Sciatic nerve (tissue), 2 donors: ENCODE data around the gene IL17RE. TPM values are rescaled to one million over a fixed set of nuclear protein-coding genes. Genes with fewer than 3 reads are reported as not detected.
"Not testable (repeated sequence)": the region's sequence is repeated elsewhere in the genome, so short reads cannot be mapped to it uniquely, and the experiment has no call there.

Experiments
- ATAC-seq: fragments of 200-7000 bp; cut with Tn5 transposase; one replicate; pipeline ENCODE4 v1.9.1; 2020; ENCODE audit warnings: mild to moderate bottlenecking, moderate library complexity
- DNase-seq: peaks from one replicate; pipeline ENCODE4 v3.0.0-alpha.2; 2020; ENCODE audit warnings: low spot score
- intact Hi-C: fragments of 100-400 bp; cut with DNase I; formaldehyde crosslinking; loops from one replicate; pipeline ENCODE4 v1.14.2; 2022
- total RNA-seq: library from RNA; stranded (reverse); fragmentation: NEBNext Ultra II Directional; extraction: Animal tissue kit (Norgen Biotek cat#: 25700); gene quantifications from one replicate; pipeline ENCODE4 v1.2.1, GENCODE V29; 2021
- donor health status: DM: no; HTN: no; CAD: no.
- donor health status: DM: no; HTN: no; CAD: no.

IL17RE gene
- total RNA-seq, 1 donor from 2014 or later, result 5.3 TPM

DNA sequence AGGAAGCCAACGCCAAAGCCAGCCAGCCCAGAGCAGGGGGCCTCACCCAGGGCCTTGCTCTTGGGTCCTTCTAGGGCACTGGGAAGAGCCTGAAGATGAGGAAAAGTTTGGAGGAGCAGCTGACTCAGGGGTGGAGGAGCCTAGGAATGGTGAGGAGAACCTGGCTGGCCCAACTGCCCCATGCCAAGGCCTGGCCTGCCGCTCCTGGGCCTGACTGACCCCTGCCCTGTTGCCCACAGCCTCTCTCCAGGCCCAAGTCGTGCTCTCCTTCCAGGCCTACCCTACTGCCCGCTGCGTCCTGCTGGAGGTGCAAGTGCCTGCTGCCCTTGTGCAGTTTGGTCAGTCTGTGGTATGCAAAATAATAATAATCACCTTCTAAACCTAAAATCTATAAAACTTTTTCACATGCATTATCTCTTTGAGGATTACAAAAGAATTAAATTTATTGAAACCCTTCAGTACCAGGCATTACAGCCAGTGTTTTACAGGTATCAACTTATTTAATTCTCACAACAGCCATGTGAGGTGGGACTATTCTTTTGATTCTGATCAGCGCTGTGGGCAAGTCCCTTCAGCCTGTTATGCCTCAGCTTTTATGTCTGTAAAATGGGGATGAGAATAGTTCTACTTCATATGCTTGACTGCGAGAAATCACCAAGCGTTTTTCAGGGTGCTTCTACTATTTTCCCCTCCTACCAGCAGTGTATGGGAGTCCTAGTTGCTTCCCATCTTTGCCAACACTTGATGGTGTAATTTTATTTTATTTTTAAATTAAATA lies 15.8 kb downstream of the IL17RE start:
- intact Hi-C loops, result loop anchor here (10.0 kb wide), 1 partner anchor 74 kb away; the partner anchor contains the start of gene RPUSD3
- DNase-seq (no peak), ATAC-seq (no peak)

DNA sequence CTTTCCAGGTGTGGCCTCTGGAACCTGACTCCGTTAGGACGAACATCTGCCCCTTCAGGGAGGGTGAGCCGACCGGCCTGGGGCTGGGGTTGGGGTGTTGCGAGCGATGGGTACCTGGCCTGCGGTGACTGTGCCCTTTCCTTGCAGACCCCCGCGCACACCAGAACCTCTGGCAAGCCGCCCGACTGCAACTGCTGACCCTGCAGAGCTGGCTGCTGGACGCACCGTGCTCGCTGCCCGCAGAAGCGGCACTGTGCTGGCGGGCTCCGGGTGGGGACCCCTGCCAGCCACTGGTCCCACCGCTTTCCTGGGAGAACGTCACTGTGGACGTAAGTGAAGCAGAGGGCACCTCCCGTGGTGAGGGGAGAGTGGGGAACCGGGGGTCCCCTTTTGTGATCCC lies 25.5 kb downstream of the IL17RE start:
- intact Hi-C loops, result no loop called here
- no peak for DNase-seq
- no peak for ATAC-seq

DNA sequence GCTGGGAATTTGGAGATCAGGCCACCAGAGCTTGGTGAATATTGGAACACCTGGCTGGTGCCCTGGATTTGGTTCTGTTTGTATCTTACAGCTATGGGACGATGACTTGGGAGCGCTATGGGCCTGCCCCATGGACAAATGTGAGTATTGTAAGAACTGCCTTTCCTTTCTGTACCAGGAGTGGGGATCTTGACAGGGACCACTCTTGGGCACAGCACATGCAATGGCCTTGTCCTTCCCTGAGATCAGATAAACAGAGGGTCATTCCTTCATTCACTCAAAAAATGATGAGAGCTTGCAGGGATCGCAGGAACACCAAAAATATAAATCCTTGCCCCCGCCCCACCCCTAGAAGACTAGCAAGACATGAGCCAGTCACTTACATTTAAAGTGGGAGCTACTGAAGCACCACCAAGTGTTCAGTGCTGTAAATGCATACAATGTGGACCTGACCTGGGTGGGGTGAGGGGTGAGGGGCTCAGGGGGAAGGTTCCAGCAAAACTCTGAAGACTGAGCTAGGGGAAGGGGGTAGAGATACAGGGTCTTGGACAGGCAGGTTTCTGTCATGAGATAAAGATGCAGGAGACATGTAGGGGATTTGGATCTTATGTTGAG lies 28.3 kb downstream of the IL17RE start:
- intact Hi-C loops, result no loop called here
- DNase-seq, result no peak
- ATAC-seq, result no peak

DNA sequence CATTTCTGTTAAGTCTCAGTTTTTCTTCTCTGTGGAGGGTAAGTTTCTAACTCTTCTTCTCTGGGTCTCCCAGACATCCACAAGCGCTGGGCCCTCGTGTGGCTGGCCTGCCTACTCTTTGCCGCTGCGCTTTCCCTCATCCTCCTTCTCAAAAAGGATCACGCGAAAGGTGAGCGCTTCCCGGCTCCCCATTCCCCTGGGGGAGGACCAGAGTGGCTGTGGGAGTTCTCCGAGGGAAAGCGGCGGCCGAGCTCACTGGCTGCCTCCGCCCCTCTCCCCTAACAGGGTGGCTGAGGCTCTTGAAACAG lies 29.8 kb downstream of the IL17RE start:
- intact Hi-C loops, result no loop called here
- DNase-seq (no peak), ATAC-seq (no peak)

DNA sequence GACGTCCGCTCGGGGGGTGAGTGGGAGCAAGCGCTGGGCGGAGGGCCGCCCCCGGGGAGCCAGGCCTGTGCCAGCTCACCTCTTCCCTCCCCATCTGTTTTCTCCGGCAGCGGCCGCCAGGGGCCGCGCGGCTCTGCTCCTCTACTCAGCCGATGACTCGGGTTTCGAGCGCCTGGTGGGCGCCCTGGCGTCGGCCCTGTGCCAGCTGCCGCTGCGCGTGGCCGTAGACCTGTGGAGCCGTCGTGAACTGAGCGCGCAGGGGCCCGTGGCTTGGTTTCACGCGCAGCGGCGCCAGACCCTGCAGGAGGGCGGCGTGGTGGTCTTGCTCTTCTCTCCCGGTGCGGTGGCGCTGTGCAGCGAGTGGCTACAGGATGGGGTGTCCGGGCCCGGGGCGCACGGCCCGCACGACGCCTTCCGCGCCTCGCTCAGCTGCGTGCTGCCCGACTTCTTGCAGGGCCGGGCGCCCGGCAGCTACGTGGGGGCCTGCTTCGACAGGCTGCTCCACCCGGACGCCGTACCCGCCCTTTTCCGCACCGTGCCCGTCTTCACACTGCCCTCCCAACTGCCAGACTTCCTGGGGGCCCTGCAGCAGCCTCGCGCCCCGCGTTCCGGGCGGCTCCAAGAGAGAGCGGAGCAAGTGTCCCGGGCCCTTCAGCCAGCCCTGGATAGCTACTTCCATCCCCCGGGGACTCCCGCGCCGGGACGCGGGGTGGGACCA lies 30.4 kb downstream of the IL17RE start:
- intact Hi-C loops, result no loop called here
- DNase-seq, result peak; percentile 86
- ATAC-seq, result peak; percentile 76

DNA sequence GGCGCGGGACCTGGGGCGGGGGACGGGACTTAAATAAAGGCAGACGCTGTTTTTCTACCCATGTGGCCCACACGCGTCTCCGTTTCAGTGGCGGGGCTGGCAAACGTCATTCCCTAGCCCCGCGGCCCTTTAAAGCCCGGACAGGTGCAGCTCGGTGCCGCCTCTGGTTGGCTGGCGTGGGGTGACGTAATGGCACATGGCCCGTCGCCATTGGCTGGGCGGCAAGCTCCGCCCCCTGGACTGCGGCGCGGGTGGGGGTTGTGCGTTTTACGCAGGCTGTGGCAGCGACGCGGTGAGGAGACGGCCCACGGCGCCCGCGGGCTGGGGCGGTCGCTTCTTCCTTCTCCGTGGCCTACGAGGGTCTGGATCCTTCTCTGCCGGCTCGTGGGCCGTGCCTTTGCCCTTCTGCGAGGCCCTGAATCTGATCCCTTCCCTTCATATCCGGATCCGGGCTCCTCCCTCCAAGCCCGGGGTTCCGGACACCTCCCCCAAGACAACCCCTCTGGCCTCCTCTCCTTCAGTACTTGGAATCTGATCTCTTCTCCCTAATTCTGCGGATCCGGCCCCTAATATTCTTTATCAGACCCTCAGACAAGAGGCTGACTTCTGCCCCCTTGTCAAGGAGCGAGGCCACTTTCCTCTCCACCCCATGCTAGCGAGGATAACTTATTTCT lies 31.1 kb downstream of the IL17RE start, which contains the start of gene CRELD1:
Gene CRELD1 (plus strand): TSS at position 274 of the 674 bp plus-strand sequence. CDS start 605 bp downstream, outside the sequence.
- DNase-seq (peak; percentile 97), ATAC-seq (peak; percentile 98)
- intact Hi-C loops, result no loop called here

DNA sequence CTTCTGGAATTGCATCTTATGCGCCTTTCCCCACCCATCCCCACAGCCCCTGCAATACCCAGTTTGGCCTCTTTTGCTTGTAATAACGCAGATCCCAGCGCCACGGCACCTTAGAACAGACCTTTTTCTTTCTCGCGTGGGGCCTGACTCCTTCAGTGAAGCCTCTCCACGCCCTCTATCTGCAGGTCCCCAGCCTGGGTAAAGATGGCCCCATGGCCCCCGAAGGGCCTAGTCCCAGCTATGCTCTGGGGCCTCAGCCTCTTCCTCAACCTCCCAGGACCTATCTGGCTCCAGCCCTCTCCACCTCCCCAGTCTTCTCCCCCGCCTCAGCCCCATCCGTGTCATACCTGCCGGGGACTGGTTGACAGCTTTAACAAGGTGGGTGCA lies 31.6 kb downstream of the IL17RE start:
- ATAC-seq (peak; percentile 1), DNase-seq (no peak)
- intact Hi-C loops, result no loop called here

DNA sequence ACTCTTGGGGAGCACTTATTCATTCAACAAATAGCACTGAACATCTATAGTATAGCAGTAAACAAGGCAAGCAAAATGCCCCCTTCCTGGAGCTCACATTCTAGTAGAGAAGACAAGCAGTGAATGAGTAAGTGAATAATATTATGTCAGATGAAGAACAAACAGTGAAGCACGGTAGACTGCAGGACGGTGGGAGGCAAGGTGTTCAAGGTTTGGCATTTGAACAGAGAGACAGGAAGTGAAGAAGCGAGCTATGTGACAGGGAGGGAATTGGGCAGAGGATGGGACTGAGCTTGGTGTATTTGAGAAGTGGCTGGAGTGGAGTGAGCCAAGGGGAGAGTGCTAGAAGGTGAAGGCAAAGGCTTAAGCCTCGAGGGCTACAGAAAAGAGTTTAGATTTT lies 32.3 kb downstream of the IL17RE start:
- ATAC-seq, result no peak
- no peak for DNase-seq
- intact Hi-C loops, result no loop called here

DNA sequence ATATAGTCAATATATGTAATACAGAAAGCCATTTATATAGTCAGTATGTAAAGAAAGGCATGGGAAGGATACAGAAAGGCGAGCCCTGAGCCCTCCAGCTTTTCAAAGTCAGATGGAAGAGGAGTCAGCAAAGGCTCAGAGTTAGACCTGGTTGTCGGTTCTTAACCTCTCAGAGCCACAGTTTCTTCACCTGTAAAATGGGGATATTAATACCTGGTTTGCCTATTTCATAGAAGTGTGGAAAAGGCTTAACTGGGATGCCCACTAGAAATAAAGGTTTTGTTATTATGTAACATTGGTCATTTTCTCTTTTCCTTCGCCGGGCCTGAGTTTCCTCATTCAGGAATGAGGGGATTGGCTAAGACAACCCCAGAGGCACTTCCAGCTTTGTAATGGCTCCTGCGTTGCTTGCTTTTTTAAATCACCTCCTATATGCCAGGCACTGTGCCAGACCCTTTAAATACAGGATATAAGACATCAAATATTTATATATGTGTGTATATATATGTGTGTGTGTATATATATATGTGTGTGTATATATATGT lies 33.4 kb downstream of the IL17RE start:
- no peak for ATAC-seq
- intact Hi-C loops, result no loop called here
- no peak for DNase-seq

DNA sequence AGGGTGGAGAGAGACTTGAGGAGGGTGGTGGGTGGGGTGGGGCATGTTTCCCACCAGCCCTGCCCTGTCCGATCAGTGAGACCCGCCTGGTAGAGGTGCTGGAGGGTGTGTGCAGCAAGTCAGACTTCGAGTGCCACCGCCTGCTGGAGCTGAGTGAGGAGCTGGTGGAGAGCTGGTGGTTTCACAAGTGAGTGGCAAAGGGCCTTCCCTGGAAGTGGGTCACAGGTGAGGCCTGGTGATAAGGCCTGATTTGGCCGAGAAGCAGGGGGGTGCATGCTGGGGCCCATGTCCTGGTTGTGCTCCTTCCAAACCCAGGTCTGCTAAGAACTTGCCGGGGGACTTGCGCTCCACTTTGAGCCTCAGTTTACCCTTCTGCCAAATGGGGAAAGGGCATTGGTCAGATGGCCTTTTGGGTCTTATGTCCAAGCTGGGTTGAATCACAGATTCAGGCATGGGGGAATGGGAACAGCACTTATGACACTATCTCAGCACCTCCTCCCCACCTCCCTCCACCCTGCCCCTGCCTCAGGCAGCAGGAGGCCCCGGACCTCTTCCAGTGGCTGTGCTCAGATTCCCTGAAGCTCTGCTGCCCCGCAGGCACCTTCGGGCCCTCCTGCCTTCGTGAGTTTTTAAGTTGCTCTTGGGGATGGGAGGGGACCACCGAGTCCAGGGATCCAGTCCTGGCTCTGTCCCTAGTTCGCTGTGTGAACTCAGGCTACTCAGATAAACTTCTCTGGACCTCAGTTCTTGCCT lies 35.0 kb downstream of the IL17RE start:
- ATAC-seq, result no peak
- intact Hi-C loops, result no loop called here
- DNase-seq, result no peak

DNA sequence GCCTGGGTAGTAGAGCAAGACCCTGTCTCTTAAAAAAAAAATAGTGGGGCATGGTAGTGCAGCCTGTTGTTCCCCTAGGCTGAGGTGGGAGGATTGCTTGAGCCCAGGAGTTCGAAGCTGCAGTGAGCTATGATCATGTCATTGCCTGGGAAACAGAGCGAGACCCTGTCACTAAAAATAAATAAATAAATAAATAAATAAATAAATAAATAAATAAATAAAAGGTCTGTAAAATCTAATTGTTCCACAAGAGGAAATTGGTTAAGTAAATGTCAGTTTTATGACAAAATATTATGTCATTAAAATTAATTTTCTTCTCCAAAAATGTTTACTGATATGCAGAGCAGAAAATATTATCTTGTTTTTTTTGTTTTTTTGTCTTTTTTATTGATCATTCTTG lies 36.3 kb downstream of the IL17RE start:
- ATAC-seq (no peak), DNase-seq (no peak)
- intact Hi-C loops, result no loop called here

DNA sequence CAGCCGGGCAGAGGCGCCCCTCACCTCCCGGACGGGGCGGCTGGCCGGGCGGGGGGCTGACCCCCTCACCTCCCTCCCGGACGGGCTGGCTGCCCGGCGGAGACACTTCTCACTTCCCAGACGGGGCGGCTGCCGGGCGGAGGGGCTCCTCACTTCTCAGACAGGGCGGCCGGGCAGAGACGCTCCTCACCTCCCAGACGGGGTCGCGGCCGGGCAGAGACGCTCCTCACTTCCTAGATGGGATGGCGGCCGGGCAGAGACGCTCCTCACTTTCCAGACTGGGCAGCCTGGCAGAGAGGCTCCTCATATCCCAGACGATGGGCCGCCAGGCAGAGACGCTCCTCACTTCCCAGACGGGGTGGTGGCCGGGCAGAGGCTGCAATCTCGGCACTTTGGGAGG lies 37.3 kb downstream of the IL17RE start:
- DNase-seq, intact Hi-C loops, ATAC-seq: not testable (repeated sequence)

DNA sequence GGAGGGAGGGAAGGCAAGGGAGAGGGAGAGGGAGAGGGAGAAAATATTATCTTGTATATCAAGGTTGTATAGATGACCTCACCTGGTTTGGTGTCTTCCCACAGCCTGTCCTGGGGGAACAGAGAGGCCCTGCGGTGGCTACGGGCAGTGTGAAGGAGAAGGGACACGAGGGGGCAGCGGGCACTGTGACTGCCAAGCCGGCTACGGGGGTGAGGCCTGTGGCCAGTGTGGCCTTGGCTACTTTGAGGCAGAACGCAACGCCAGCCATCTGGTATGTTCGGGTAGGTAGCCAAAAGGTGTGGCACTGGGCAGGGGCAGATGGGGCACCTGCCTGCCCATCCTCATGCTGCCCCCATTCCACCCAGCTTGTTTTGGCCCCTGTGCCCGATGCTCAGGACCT lies 38.1 kb downstream of the IL17RE start:
- ATAC-seq (no peak), DNase-seq (no peak)
- intact Hi-C loops, result no loop called here

DNA sequence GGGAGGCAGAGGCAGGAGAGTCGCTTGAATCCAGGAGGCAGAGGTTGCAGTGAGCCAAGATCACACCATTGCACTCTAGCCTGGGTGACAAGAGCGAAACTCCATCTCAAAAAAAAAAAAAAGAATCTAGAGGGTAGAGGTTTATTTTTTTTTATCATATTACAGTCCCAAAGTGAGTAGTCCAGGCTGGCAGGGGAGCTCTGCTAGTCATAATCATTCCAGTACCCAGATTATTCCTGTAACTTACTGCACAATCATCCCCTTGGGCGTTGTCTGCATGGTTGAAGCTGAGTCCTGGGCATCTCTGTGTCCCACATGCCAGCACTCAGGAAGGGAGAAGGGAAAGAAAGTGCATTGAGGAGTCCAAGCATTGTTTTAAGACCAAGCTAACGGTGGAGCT lies 39.5 kb downstream of the IL17RE start:
- ATAC-seq, result no peak
- intact Hi-C loops, result no loop called here
- no peak for DNase-seq

DNA sequence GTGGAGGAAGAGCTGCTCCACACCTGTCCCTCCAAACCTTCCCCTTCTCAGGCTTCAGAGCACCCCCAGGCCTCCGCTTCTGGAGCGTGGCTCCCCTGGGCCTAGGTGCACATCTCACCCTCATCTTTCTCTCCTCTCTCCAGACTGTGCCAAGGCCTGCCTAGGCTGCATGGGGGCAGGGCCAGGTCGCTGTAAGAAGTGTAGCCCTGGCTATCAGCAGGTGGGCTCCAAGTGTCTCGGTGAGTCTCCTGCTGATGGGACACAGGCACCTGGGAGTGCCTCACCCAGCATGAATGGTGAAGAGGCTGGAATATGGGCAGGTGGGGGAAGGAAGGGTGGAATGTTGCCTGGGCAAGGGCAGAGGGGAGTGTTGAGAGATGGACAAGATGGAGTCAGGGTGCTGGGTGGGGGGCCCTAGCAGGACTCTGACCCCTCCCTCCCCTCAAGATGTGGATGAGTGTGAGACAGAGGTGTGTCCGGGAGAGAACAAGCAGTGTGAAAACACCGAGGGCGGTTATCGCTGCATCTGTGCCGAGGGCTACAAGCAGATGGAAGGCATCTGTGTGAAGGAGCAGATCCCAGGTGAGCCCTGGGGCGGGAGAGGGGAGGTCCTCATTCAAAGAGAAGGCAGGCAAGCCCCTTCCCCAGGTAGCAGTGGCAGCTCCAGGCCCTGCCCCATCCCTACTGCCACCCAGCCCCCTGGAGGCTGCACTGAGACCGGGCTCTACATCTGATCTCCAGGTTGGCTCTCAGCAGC lies 40.5 kb downstream of the IL17RE start:
- DNase-seq, result no peak
- ATAC-seq, result no peak
- intact Hi-C loops, result no loop called here

DNA sequence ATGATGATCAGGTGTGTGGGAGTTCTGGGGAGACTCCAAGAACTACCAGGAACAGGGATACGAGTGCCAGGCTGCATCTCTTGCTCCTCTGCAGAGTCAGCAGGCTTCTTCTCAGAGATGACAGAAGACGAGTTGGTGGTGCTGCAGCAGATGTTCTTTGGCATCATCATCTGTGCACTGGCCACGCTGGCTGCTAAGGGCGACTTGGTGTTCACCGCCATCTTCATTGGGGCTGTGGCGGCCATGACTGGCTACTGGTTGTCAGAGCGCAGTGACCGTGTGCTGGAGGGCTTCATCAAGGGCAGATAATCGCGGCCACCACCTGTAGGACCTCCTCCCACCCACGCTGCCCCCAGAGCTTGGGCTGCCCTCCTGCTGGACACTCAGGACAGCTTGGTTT lies 41.6 kb downstream of the IL17RE start:
- intact Hi-C loops, result no loop called here
- DNase-seq (no peak), ATAC-seq (no peak)

DNA sequence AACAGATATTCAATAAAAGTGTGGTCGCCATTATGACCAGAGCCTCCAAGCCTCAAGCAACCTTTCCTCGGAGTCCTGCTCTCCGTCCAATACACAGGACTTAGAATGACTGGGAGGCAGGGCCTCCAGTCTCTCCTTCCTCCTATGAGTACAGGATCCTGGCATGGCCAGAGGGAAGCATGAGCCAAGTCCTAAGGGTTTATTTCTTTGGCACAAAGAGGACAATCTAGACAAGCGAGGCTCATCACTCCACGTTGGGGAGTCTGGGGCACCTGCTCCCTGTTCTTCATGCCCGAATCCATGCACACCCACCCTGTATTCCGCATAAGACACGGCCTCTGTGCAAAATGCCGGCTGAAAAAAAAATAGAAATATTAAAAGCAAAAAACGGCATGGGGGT lies 42.7 kb downstream of the IL17RE start:
- intact Hi-C loops, result no loop called here

More for the DNA sequence above, 42.7 kb downstream of the IL17RE start:
- no peak for ATAC-seq
- no peak for DNase-seq
